HG02973 (cell line): ENCODE results near the gene C1QB.

ENCODE experiments used
- ATAC-seq: cut with Tn5 transposase; IDR thresholded peaks from one replicate; pipeline ENCODE4 v1.9.1; 2021; ENCODE audit warnings: moderate library complexity; ENCODE audit not compliant: unreplicated experiment

C1QB gene

GRCh38 chr1:22652881-22653316 is at the start of gene C1QB:
Gene C1QB, plus strand, starts transcription at chr1:22653236. Its CDS starts 6,227 bp downstream, at chr1:22659463.
- ATAC-seq = no peak

GRCh38 chr1:22606161-22606560 is 46.9 kb upstream of the C1QB start:
- ATAC-seq = no peak

GRCh38 chr1:22607154-22607553 is 45.9 kb upstream of the C1QB start:
- ATAC-seq = no peak

- ATAC-seq = no peak
Measured at GRCh38 chr1:22608361-22608760, 44.7 kb upstream of the C1QB start.

- ATAC-seq = no peak
Measured at GRCh38 chr1:22609291-22609690, 43.7 kb upstream of the C1QB start.

GRCh38 chr1:22611530-22611947 is 41.5 kb upstream of the C1QB start:
- ATAC-seq = no peak

- no peak for ATAC-seq
Measured at GRCh38 chr1:22612671-22613571, 40.1 kb upstream of the C1QB start.

- ATAC-seq = no peak
Measured at GRCh38 chr1:22613572-22613918, 39.5 kb upstream of the C1QB start.

GRCh38 chr1:22613951-22614350 is 39.1 kb upstream of the C1QB start:
- no peak for ATAC-seq

- no peak for ATAC-seq
Measured at GRCh38 chr1:22615886-22616285, 37.1 kb upstream of the C1QB start.

GRCh38 chr1:22616571-22616970 is 36.5 kb upstream of the C1QB start:
- ATAC-seq = no peak

GRCh38 chr1:22618056-22618455 is 35.0 kb upstream of the C1QB start:
- no peak for ATAC-seq

GRCh38 chr1:22619252-22619651 is 33.8 kb upstream of the C1QB start:
- ATAC-seq = no peak

- ATAC-seq = no peak
Measured at GRCh38 chr1:22619798-22620197, 33.2 kb upstream of the C1QB start.

- ATAC-seq = no peak
Measured at GRCh38 chr1:22621761-22622160, 31.3 kb upstream of the C1QB start.

GRCh38 chr1:22625262-22625925 is 27.6 kb upstream of the C1QB start:
- ATAC-seq = no peak

- ATAC-seq = no peak
Measured at GRCh38 chr1:22626237-22627157, 26.5 kb upstream of the C1QB start.

GRCh38 chr1:22627331-22627730 is 25.7 kb upstream of the C1QB start:
- ATAC-seq = no peak

- ATAC-seq = no peak
Measured at GRCh38 chr1:22628698-22629444, 24.2 kb upstream of the C1QB start.

GRCh38 chr1:22629886-22630285 is 23.1 kb upstream of the C1QB start:
- ATAC-seq = no peak
